ENCODE results near the gene DOCK2.

DNA sequence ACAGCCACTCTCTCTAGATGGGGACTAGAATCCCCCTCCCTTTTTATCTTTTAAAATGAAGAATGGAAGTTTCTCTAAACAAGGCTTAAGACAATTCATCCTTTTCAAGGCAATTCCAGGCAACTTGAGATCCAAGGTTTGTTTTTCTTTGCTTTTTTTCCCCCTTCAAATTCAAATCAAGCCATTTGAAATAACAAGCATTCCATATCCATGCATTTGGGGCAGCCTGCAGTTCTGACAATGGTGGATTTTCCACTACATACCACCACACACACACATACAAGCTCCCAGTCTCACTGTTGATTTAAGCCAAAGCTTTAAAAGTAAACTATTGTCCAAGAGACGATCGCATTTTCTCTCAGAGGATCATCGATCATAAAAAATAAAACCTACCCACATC lies 342.8 kb downstream of the DOCK2 start:
- no peak for TF ChIP-seq EZH2phosphoT487 (IDR thresholded peaks at IDR 0.05; ENCODE audit: low read length)
- no peak for TF ChIP-seq CTCF (IDR thresholded peaks at IDR 0.05; ENCODE audit: low read length)

All from MM.1S (cell line).